Measurements from ENCODE around the gene TEX36. TPM values are rescaled to one million over a fixed set of nuclear protein-coding genes. Genes with fewer than 3 reads are reported as not detected.

Gene TEX36
- total and polyA plus RNA-seq, 3 donors from 2014 or later = 14.9 to 41.5 (median 24.6) TPM

- Histone ChIP-seq H3K9me3 (no peaks in the 10 kb centered on the region), H3K4me1 (no peaks in the 10 kb centered on the region), H3K4me3 (no peak overlapping the region), H3K27ac (no peak overlapping the region), H3K36me3 (ENCODE audit: low read depth, missing control alignments) (no peaks in the 10 kb centered on the region), H3K27me3 (no peaks in the 10 kb centered on the region)
- TF ChIP-seq POLR2A (IDR thresholded peaks at IDR 0.05) = no peak
- TF ChIP-seq, protein P1, sequence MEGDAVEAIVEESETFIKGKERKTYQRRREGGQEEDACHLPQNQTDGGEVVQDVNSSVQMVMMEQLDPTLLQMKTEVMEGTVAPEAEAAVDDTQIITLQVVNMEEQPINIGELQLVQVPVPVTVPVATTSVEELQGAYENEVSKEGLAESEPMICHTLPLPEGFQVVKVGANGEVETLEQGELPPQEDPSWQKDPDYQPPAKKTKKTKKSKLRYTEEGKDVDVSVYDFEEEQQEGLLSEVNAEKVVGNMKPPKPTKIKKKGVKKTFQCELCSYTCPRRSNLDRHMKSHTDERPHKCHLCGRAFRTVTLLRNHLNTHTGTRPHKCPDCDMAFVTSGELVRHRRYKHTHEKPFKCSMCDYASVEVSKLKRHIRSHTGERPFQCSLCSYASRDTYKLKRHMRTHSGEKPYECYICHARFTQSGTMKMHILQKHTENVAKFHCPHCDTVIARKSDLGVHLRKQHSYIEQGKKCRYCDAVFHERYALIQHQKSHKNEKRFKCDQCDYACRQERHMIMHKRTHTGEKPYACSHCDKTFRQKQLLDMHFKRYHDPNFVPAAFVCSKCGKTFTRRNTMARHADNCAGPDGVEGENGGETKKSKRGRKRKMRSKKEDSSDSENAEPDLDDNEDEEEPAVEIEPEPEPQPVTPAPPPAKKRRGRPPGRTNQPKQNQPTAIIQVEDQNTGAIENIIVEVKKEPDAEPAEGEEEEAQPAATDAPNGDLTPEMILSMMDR (IDR thresholded peaks at IDR 0.05) = no peak
- 76 to 85% methylated on average over 6 of the region's 6 CpGs for WGBS, 2 donors
- no peak for DNase-seq
- intact Hi-C loops (cut with DNase I; ENCODE audit: low total_unique reads) = no loop called here
Measured at GRCh38 chr10:125637496-125637895, 45.5 kb downstream of the TEX36 start.

- TF ChIP-seq, protein P1 (IDR thresholded peaks at IDR 0.05) = no peak
- no peak for TF ChIP-seq POLR2A (IDR thresholded peaks at IDR 0.05)
- 64 to 95% methylated on average over 5 of the region's 5 CpGs for WGBS, 2 donors
- Histone ChIP-seq H3K9me3 (no peaks in the 10 kb centered on the region), H3K27ac (no peak overlapping the region), H3K36me3 (ENCODE audit: low read depth, missing control alignments) (no peaks in the 10 kb centered on the region), H3K27me3 (no peaks in the 10 kb centered on the region), H3K4me1 (no peaks in the 10 kb centered on the region), H3K4me3 (no peak overlapping the region)
- no peak for DNase-seq
- intact Hi-C loops (cut with DNase I; ENCODE audit: low total_unique reads) = no loop called here
Measured at GRCh38 chr10:125634606-125635005, 48.4 kb downstream of the TEX36 start.

DNA sequence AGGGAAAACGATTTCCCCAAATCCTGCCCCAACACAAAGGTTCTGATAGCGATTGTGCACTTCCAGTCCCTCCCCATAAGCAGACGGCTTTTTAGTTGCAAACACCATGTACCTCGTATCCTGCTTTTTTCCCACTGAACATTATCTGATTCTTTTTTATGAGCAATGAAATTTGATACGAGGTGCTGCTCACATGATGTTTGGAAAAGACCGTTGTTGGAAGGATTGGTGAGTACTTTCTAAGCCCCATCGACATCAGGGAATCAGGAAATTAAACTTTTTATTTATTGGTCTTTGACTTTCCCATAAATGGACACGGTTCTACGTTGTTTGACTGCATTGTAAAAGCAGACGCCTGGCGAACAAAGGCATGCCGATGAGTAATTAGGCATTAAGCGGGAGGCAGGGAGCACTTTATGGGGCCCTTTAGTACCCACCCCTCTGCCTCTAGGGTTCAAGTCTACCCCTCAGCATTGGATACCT lies 49.4 kb downstream of the TEX36 start:
- no peaks in the 10 kb centered on the region for H3K4me1 ChIP-seq
- no peak for DNase-seq
- no peaks in the 10 kb centered on the region for H3K27me3 ChIP-seq
- 49 to 62% methylated on average over 13 of the region's 13 CpGs for WGBS, 2 donors
- intact Hi-C loops (cut with DNase I; ENCODE audit: low total_unique reads) = no loop called here
- H3K27ac ChIP-seq = no peak overlapping the region
- TF ChIP-seq, protein P1 (IDR thresholded peaks at IDR 0.05) = no peak
- no peak for TF ChIP-seq POLR2A (IDR thresholded peaks at IDR 0.05)
- H3K36me3 ChIP-seq (ENCODE audit: low read depth, missing control alignments) = no peaks in the 10 kb centered on the region
- H3K9me3 ChIP-seq = no peaks in the 10 kb centered on the region
- H3K4me3 ChIP-seq = no peak overlapping the region

DNA sequence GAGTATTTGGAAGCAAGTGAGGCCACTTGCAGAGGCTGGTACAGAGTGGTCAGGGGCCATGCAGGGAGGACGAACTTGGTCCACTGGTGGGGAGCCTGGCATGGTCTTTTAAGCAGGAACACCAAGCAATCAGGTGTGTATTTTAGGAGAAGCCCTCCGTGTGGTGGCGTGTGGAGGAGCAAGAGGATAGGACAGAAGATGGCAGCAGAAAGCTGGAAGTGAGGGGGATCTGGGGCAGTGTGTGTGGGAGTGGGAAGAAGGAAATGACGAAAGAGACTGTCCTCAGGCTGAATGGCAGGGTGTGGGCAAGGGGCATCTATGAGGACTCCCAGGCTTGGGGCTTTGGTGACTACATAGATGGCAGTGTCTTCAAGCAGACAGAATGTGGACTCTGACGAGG lies 51.2 kb downstream of the TEX36 start:
- Histone ChIP-seq H3K9me3 (no peaks in the 10 kb centered on the region), H3K27ac (no peak overlapping the region), H3K36me3 (ENCODE audit: low read depth, missing control alignments) (no peaks in the 10 kb centered on the region), H3K27me3 (no peaks in the 10 kb centered on the region), H3K4me1 (no peaks in the 10 kb centered on the region), H3K4me3 (no peak overlapping the region)
- DNase-seq = no peak
- 77 to 83% methylated on average over 5 of the region's 5 CpGs for WGBS, 2 donors
- TF ChIP-seq POLR2A (IDR thresholded peaks at IDR 0.05) = no peak
- TF ChIP-seq, protein P1 (IDR thresholded peaks at IDR 0.05) = no peak
- intact Hi-C loops (cut with DNase I; ENCODE audit: low total_unique reads) = no loop called here

DNA sequence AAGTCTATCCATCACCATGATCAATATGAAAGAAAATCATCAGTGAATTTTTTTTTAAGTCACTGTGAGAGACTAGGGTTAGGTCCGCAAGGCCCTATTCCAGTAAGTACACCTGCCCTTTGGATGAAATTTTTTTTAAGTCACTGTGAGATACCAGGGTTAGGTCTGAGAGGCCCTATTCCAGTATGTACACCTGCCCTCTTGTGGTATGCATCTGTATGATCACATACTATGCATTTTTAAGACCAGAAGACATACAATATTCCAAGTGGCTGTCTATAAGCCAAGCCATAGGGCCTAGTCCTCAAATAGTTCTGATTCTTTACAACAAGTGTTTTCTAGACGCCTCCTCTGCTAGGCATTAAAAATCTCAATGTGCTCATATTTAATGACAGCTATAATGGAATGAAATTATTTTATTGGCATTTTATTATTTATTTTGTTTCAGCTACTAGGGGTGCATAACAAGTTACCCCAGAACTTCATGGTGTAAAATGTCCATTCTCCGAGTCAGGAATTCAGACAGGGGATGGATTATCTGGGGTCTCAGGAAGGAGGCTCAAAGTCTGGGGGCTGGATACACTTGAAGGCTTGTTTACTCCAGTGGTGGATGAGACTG lies 53.1 kb downstream of the TEX36 start:
- WGBS, 2 donors = 85 to 91% methylated on average over 3 of the region's 3 CpGs
- Histone ChIP-seq H3K4me3 (no peak overlapping the region), H3K4me1 (no peaks in the 10 kb centered on the region), H3K9me3 (no peaks in the 10 kb centered on the region), H3K27me3 (no peaks in the 10 kb centered on the region), H3K27ac (no peak overlapping the region), H3K36me3 (ENCODE audit: low read depth, missing control alignments) (no peaks in the 10 kb centered on the region)
- intact Hi-C loops (cut with DNase I; ENCODE audit: low total_unique reads) = no loop called here
- DNase-seq = no peak
- TF ChIP-seq, protein P1 (IDR thresholded peaks at IDR 0.05) = peak in 2 of 3 experiments; percentile 18 to 19
- no peak for TF ChIP-seq POLR2A (IDR thresholded peaks at IDR 0.05)

Data from testis (tissue), 3 donors.